H1 (cell line): ENCODE data around the gene TWIST2. TPM values are rescaled to one million over a fixed set of nuclear protein-coding genes. Genes with fewer than 3 reads are reported as not detected.

Experiments
- BCL11A ChIP-seq, 2 experiments: IDR thresholded peaks; one replicate each; pipeline ENCODE4 v1.6.1; 2011; ENCODE audit warnings: low read depth in 2 of 2, low read length in 2 of 2, mild to moderate bottlenecking in 2 of 2
- KDM5A ChIP-seq: fragments of 200-600 bp; IDR thresholded peaks from 2 replicates; pipeline ENCODE4 v1.7.1; 2012; ENCODE audit warnings: mild to moderate bottlenecking, low read length, inconsistent platforms, mixed read lengths
- RFX5 ChIP-seq: IDR thresholded peaks from 2 replicates; pipeline ENCODE4 v1.6.1; 2011; ENCODE audit warnings: low read depth, low read length, improper control_type of control experiment, borderline replicate concordance
- SAP30 ChIP-seq: fragments of 300-600 bp; sonication (generic); IDR thresholded peaks from 2 replicates; pipeline ENCODE4 v1.7.1; 2012; ENCODE audit warnings: low read length, moderate library complexity, mild to moderate bottlenecking, inconsistent platforms; ENCODE audit not compliant: insufficient read depth, insufficient replicate concordance
- SIX5 ChIP-seq: IDR thresholded peaks from 2 replicates; pipeline ENCODE4 v1.6.1; 2011; ENCODE audit warnings: mild to moderate bottlenecking, low read depth, low read length
- SUZ12 ChIP-seq: fragments of 200-600 bp; sonication (generic); IDR thresholded peaks from 2 replicates; pipeline ENCODE4 v1.6.1; 2012; ENCODE audit warnings: mild to moderate bottlenecking, inconsistent platforms, low read length, moderate library complexity, mixed read lengths
- polyA plus RNA-seq, 7 experiments: library from polyadenylated mRNA; depleted of rRNA in 3 of 7; stranded (reverse) in 5 of 7; unstranded in 2 of 7; fragments of >200 nt in 5 of 7; fragments of 200-250 nt in 2 of 7; gene quantifications; 1 replicate in 5 of 7; 2 replicates in 1 of 7; 4 replicates in 1 of 7; pipeline versions ENCODE4 v1.2.1 to v1.2.3, GENCODE V29; 2011 to 2013; ENCODE audit warnings: missing spikeins in 2 of 7, mixed read lengths in 2 of 7
- total RNA-seq: library from RNA; stranded (reverse); fragmentation: NEBNext Ultra II Directional; extraction: Animal tissue kit (Norgen Biotek cat#: 25700); gene quantifications from 2 replicates; pipeline ENCODE4 v1.2.1, GENCODE V29; 2021
- TF ChIP-seq, protein P1 (sequence below): IDR thresholded peaks from 2 replicates; pipeline ENCODE4 v1.6.1; 2012; ENCODE audit warnings: inconsistent platforms

The TWIST2 gene
- total and polyA plus RNA-seq, 2 of the 8 experiments (the other 6 are each of a cell fraction or from before 2014, with no cell fraction given) = 2.6 to 4.3 TPM

DNA sequence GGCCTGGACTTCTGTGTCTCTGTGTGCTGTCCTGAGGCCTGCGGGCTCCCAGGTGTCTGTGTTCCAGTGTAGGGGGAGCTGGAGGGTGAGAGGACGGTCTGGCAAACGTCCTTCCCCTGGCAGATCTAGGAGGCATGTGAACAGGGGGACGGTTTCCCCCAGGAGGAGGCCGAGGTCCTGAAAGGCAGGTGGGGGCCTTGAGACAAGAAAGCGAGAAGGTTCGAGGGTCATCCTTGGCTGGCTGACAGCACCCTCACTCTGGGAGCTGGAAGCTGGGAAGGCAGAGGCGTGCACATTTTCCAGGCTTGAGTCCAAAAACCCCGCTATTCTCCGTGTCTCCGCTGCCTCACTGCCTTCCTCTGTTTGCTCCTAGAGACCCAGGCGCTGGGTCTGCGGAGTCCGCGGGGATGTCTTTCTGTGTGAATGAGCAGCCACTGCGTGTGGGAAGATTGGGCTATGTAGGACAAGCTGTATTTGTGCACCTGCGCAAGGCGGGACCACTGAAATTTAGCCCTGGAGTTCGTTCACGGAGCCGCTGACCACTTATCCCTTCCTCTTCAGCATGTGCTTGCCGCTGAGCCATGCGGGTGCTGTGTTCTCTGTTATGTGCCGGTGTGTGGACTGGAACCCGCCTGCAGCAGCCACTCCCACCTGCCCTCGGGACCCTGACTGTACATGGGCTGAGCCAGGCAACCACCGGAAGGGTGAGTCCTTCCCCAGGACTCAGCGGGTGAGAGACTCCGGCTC, 43.7 kb downstream of the TWIST2 start (continued):
- no peak for TF ChIP-seq RFX5
- TF ChIP-seq SAP30 = no peak
- TF ChIP-seq SIX5 = no peak
- no peak for TF ChIP-seq SUZ12
- TF ChIP-seq KDM5A = no peak
- TF ChIP-seq BCL11A (IDR thresholded peaks at IDR 0.05; ENCODE audit: low read depth in 2 of 2, low read length in 2 of 2) = no peak
- TF ChIP-seq, protein P1, sequence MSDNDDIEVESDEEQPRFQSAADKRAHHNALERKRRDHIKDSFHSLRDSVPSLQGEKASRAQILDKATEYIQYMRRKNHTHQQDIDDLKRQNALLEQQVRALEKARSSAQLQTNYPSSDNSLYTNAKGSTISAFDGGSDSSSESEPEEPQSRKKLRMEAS = no peak
- TF ChIP-seq, all 59 proteins: peak for 0
